ENCODE data around the gene MYO5A.

DNA sequence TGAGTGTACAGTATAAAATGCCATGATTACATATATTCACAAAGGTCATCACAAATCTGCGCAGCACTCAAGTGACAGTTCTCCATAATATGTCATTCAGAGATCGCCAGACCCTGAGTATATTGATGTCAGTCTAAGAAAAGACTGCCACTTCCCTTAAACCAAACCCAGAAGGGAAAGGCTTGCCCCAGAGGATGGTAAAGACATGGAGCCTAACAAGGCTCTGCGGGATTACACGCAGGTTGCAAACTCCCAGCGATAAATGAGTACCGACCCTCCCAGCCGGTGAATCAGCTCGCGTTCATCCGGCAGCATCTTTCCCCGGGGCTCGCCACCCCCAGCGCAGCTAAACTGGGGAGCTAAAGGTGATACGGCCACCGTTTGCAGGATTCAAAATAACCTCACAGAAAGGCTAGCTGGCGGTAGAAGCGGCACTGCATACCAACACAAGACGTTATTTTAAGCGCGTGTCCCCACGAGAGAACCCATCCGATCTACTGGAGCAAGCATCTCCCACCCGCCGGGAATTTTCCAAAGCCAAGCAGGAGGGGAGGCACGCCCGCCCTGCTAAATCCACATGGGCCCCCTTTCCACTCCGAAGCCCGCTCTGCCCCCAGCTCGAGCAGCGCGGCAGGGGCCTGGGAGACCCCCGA, 643 bp downstream of the MYO5A start:
- TF ChIP-seq, protein P1, sequence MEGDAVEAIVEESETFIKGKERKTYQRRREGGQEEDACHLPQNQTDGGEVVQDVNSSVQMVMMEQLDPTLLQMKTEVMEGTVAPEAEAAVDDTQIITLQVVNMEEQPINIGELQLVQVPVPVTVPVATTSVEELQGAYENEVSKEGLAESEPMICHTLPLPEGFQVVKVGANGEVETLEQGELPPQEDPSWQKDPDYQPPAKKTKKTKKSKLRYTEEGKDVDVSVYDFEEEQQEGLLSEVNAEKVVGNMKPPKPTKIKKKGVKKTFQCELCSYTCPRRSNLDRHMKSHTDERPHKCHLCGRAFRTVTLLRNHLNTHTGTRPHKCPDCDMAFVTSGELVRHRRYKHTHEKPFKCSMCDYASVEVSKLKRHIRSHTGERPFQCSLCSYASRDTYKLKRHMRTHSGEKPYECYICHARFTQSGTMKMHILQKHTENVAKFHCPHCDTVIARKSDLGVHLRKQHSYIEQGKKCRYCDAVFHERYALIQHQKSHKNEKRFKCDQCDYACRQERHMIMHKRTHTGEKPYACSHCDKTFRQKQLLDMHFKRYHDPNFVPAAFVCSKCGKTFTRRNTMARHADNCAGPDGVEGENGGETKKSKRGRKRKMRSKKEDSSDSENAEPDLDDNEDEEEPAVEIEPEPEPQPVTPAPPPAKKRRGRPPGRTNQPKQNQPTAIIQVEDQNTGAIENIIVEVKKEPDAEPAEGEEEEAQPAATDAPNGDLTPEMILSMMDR (IDR thresholded peaks at IDR 0.05): no peak
- TF ChIP-seq EZH2 (IDR thresholded peaks at IDR 0.05; ENCODE audit: borderline replicate concordance, insufficient read depth, low read depth, low read length, poor library complexity, severe bottlenecking): no peak

Measured in B cell (primary cell).